Neural crest cell (in vitro differentiated cells): ENCODE data around the gene SNX33. TPM values are rescaled to one million over a fixed set of nuclear protein-coding genes. Genes with fewer than 3 reads are reported as not detected.
A peak's percentile ranks its signal among the peaks of the same experiment; 100 is the strongest.
"Not testable (repeated sequence)": the region's sequence is repeated elsewhere in the genome, so short reads cannot be mapped to it uniquely, and the experiment has no call there.

ENCODE experiments used
- DNase-seq: peaks from one replicate; pipeline ENCODE4 v3.0.0; 2021; ENCODE audit warnings: low read depth, mixed read lengths, low spot score
- H3K27ac Mint-ChIP-seq: one replicate; pipeline ENCODE4 v1.8.0; 2021; ENCODE audit warnings: mild to moderate bottlenecking, mixed read lengths; ENCODE audit not compliant: unreplicated experiment
- H3K27me3 Mint-ChIP-seq: 2 replicates; pipeline ENCODE4 v1.8.0; 2021; ENCODE audit warnings: low read depth, mild to moderate bottlenecking, mixed read lengths
- H3K36me3 Mint-ChIP-seq: 2 replicates; pipeline ENCODE4 v1.8.0; 2021; ENCODE audit warnings: low read depth, mild to moderate bottlenecking, mixed read lengths
- H3K4me1 Mint-ChIP-seq: 2 replicates; pipeline ENCODE4 v1.8.0; 2021; ENCODE audit warnings: mixed read lengths
- H3K4me3 Mint-ChIP-seq: one replicate; pipeline ENCODE4 v1.8.0; 2021; ENCODE audit warnings: mild to moderate bottlenecking, mixed read lengths
- H3K9me3 Mint-ChIP-seq: 2 replicates; pipeline ENCODE4 v1.8.0; 2021; ENCODE audit warnings: mixed read lengths
- CTCF ChIP-seq: fragments of 200-600 bp; sonication (generic); conservative IDR thresholded peaks from 2 replicates; pipeline ENCODE4 v1.5.0; 2021; ENCODE audit warnings: antibody characterized with exemption, mild to moderate bottlenecking
- total RNA-seq: library from RNA; stranded (reverse); gene quantifications from 2 replicates; pipeline ENCODE4 v1.2.1, GENCODE V29; 2021

The SNX33 gene
- total RNA-seq, 1 donor from 2014 or later: 23.4 TPM

DNA sequence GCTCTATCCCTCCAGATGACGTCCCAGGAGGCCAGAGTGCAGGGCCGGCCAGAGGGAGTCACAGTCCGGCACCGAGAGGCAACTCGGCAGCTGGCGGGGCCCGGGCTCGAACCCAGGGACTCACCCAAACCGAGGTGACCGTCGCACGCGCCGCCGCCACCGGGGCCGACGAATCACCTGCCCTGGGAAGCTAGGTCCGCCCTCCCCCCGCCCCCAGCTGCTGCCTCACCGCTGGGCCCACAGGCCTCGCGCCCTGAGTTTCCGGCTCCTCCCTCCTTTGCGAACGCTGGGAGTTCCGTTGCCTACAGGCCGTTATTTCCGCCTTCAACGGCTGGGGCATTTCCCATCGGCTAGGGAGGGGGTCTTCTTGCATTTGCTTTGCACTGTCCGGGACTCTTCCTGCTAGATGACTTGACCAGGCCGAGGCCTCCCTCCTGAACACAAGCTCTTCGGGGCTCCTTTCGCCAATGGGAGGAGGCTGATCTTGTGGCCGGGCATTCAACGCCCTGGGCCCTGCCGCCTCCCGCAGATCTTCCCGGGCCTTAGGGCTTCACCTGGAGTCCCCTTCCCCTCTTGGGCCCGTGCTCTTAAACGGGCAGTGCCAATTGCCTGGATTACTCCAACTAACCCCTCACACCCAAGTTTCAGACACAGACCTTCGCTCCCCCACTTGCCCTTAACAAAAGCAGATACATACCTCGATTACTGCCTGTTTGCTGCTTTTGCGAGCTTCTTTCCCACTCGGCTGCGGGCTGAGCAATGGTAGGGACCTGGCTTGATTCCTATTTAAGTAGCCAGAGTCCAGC, 22.0 kb upstream of the SNX33 start, which contains the start of gene SNUPN:
SNUPN (minus strand) TSS at position 184 of the 806 bp plus-strand sequence. CDS start 4,674 bp downstream, outside the sequence.
- Mint-ChIP-seq H3K9me3 (no peaks in the 10 kb centered on the region), H3K4me1 (peaks cover 7% of the 10 kb centered on the region), H3K27me3 (no peaks in the 10 kb centered on the region), H3K36me3 (no peaks in the 10 kb centered on the region), H3K27ac (peak within 1 kb of the TSS; percentile 89), H3K4me3 (peak within 1 kb of the TSS; percentile 93)
- DNase-seq: peak; percentile 75
- TF ChIP-seq CTCF: no peak

DNA sequence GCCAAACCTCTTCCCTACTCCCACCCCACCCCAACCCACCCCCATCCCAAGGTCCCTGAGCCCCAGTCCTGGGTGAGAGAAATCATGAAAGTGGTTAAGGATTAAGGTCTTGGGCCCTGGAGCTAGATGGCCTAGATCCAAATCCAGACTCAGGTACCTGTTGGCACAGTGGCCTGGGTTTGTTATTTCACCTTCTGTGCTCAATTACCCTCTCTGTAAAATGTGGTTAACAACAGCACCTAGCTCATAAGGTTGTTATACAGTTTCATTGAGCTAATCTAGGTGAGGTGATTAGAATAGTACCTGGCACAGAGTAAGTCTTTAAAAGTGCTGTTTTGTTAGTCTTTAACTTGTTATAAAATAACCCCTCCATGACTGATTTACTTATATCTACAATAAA, 15.8 kb upstream of the SNX33 start:
- Mint-ChIP-seq H3K36me3 (no peaks in the 10 kb centered on the region), H3K27me3 (no peaks in the 10 kb centered on the region)

DNA sequence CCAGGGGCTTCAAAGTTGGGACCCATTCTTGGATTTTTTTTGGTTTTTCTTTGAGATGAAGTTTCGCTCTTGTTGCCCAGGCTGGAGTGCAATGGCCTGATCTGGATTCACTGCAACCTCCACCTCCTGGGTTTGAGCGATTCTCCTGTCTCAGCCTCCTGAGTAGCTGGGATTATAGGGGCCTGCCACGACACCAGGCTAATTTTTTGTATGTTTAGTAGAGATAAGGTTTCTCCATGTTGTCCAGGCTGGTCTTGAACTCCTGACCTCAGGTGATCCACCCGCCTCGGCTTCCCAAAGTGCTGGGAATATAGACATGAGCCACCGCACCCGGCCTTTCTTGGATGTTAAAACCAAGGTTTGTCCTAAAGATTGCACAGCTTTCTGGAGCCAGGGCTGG, 13.8 kb upstream of the SNX33 start:
- not testable (repeated sequence) for DNase-seq, H3K9me3 Mint-ChIP-seq, H3K27me3 Mint-ChIP-seq, H3K4me3 Mint-ChIP-seq, H3K36me3 Mint-ChIP-seq, H3K27ac Mint-ChIP-seq
- peaks cover 22% of the 10 kb centered on the region for H3K4me1 Mint-ChIP-seq

More for the DNA sequence above, 15.8 kb upstream of the SNX33 start:
- Mint-ChIP-seq H3K27ac (no peak overlapping the region), H3K4me1 (peaks cover 4% of the 10 kb centered on the region), H3K4me3 (no peak overlapping the region), H3K9me3 (no peaks in the 10 kb centered on the region)
- no peak for TF ChIP-seq CTCF
- DNase-seq: no peak

- no peaks in the 10 kb centered on the region for H3K27me3 Mint-ChIP-seq
- no peaks in the 10 kb centered on the region for H3K9me3 Mint-ChIP-seq
- no peaks in the 10 kb centered on the region for H3K36me3 Mint-ChIP-seq
- TF ChIP-seq CTCF: no peak
- no peak overlapping the region for H3K4me3 Mint-ChIP-seq
- no peak for DNase-seq
- H3K4me1 Mint-ChIP-seq: peaks cover 34% of the 10 kb centered on the region
- H3K27ac Mint-ChIP-seq: no peak overlapping the region
Observed at GRCh38 chr15:75636026-75636425, 11.7 kb upstream of the SNX33 start.

- DNase-seq: no peak
- Mint-ChIP-seq H3K36me3 (no peaks in the 10 kb centered on the region), H3K27me3 (no peaks in the 10 kb centered on the region), H3K4me1 (peaks cover 35% of the 10 kb centered on the region), H3K9me3 (no peaks in the 10 kb centered on the region), H3K27ac (no peak overlapping the region), H3K4me3 (peak overlapping the region; percentile 92)
- TF ChIP-seq CTCF: no peak
Observed at GRCh38 chr15:75637245-75638009, 10.3 kb upstream of the SNX33 start.
